Retinal pigment epithelial cell (primary cell): ENCODE measurements around the gene MACIR.

Experiments
- DNase-seq: peaks from one replicate; pipeline ENCODE4 v3.0.0-alpha.2; 2010; ENCODE audit warnings: low read depth
- H3K4me3 ChIP-seq: 2 replicates; pipeline ENCODE4 v1.5.1; 2011; ENCODE audit warnings: mild to moderate bottlenecking, low read length, control low read depth, moderate library complexity
- TF ChIP-seq, protein P1 (sequence below): conservative IDR thresholded peaks from 2 replicates; pipeline ENCODE4 v1.5.1; 2011; ENCODE audit warnings: low read depth, low read length, control low read depth, inconsistent platforms

The MACIR gene

DNA sequence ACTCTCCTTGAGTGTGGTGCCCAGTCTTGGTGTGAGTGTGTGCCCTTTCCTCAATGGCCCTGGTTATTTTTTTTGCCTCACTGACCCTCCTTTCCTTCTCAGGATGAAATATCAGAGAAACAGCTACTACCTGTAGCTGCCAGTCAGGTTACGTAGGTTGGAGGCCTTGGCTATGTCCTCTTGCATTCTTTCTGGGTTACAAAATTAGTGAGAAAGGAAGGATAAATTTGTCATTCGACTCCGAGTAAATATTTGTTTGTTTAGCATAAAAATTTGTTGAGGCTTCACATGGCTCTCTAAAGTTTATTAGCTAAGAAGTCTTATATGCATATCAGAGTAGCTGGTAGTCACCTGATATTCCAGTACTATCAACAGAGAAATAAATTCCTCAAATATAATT, 15.4 kb downstream of the MACIR start:
- TF ChIP-seq, protein P1, sequence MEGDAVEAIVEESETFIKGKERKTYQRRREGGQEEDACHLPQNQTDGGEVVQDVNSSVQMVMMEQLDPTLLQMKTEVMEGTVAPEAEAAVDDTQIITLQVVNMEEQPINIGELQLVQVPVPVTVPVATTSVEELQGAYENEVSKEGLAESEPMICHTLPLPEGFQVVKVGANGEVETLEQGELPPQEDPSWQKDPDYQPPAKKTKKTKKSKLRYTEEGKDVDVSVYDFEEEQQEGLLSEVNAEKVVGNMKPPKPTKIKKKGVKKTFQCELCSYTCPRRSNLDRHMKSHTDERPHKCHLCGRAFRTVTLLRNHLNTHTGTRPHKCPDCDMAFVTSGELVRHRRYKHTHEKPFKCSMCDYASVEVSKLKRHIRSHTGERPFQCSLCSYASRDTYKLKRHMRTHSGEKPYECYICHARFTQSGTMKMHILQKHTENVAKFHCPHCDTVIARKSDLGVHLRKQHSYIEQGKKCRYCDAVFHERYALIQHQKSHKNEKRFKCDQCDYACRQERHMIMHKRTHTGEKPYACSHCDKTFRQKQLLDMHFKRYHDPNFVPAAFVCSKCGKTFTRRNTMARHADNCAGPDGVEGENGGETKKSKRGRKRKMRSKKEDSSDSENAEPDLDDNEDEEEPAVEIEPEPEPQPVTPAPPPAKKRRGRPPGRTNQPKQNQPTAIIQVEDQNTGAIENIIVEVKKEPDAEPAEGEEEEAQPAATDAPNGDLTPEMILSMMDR: no peak
- no peak for DNase-seq

DNA sequence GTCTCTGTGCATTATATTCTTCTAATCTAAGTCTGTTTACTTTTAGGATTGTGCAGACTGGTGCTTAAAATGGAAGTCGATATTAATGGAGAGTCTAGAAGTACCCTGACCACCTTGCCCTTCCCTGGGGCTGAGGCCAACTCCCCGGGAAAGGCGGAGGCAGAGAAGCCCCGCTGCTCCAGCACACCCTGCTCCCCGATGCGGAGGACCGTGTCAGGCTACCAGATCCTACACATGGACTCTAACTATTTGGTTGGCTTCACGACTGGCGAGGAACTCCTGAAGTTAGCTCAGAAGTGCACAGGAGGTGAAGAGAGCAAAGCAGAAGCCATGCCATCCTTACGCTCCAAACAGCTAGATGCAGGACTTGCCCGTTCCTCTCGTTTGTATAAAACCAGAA, 17.3 kb downstream of the MACIR start:
- no peak for DNase-seq
- no peak overlapping the region for H3K4me3 ChIP-seq
- TF ChIP-seq, protein P1: no peak

More for the DNA sequence above, 15.4 kb downstream of the MACIR start:
- no peak overlapping the region for H3K4me3 ChIP-seq

DNA sequence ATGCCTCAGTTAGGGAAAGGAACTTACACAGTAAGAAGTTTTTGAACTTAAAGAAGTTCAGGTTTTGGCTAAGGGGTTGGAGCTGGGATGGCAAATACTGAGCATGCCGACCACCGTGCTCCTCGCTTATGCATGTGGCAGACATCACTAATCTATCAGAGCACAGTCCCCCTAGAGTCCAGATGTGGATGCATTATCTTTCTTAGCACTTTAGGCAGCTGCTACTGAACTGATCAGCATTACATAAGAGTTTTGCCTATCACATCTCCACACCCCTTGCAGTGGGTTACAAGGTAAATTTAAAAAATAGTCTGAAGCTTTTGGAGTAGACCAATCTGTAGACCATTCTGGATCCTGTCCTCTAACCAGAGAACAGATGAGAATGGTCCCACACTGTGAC, 22.4 kb downstream of the MACIR start:
- H3K4me3 ChIP-seq: no peak overlapping the region
- TF ChIP-seq, protein P1: no peak
- DNase-seq: no peak

DNA sequence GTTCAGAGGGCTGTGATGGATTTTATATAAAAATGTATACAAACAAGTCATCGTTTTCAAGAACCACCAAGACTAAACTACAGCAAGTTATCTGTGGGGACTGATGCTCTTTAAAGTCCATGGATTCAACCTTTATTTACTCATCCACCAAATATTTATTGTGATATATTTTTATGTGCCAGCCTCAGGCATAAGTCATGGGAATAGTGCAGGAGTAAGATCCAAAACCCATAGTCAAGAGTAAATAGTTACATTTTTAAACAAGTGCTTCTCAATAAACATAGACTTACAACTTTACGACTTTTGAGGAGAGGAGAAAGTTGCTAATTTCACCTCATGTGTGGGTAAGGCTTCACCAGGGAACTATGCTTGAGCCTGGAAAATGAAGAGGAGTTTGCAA, 24.6 kb downstream of the MACIR start:
- TF ChIP-seq, protein P1: no peak
- no peak overlapping the region for H3K4me3 ChIP-seq
- DNase-seq: no peak

DNA sequence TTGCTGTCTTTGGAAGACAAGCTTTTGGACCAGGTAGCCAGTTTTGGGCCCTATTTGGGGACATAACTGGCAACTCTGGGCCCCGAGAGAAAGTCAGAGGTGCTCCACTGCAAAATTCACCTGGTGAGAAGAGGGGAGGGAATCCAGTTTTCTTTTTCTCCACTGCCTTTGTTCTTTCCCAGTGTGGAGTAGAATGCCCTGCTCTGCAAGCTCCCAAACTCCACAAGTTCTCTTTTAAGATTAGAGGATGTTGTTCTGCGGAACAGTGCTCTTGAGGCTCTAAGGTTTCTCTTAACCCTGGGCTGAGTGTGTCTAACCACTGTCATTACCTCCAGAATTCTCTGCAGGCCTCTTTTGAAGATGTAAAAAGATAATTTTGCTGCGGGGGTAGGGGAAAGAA, 25.3 kb downstream of the MACIR start:
- no peak overlapping the region for H3K4me3 ChIP-seq
- DNase-seq: no peak
- TF ChIP-seq, protein P1: no peak

DNA sequence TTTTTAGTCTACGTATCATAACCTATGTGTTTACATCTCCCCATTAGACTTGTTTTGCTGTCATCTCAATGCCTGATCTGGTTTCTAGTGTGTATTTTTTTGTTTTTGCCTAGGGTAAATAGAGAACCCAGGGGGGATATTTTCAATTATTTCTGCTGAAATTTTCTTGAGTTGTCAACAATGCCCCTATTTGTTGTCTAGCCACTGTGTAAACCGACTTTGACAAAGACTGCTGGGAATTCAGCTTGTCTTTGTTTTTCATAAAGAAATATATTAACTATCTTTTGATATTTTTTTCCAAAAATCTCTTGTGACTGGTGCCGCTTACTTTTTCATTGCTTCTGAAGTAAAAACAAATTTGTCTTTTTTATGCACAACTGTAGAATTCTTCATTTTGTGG, 28.1 kb downstream of the MACIR start:
- DNase-seq: no peak
- TF ChIP-seq, protein P1: no peak

DNA sequence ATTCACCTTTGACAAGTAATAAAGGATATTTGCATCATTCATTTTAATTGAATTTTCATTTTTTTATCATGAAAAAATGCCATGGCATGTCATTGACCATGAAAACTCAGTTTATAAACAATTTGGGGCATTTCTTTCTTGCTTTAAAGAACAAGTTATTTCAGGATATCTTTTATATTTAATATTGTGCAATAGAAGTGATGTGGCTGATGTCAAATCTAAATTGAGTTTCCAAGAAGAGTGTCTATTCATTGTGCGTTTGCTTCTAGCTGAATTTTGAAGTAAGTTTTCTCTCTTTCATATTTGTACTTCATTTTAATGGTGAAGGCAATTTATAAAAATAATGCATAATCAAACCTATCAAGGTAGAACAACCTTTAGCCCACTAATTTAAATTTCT, 30.5 kb downstream of the MACIR start:
- H3K4me3 ChIP-seq: no peak overlapping the region
- DNase-seq: no peak
- TF ChIP-seq, protein P1: no peak

More for the DNA sequence above, 28.1 kb downstream of the MACIR start:
- no peak overlapping the region for H3K4me3 ChIP-seq
